ENCODE results near the gene ANO7.

DNA sequence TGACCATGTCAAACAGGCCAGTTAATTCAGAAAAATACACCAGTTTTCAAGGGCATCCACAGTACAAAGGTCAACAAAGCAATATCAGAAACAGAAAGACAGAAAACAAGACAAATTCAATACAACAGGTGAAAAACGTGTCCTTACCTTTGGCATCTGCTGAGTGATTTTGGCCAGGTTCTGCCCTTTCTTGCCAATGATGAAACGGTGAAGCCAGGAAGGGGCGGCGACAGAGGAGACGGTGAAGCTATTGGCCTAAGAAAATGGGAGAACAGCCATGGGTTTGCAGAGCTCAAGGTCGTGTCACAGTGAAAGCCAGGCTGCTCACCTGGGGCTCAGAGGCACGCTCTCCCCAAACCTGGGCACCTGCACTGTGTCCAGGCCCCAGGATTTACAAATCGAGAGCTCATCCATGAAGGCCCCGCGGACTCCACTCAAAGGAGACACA is 66.5 kb downstream of the ANO7 start:
- no peak for TF ChIP-seq CTCF (IDR thresholded peaks at IDR 0.05; ENCODE audit: low read depth, low read length)
- no peak for TF ChIP-seq EZH2phosphoT487 (IDR thresholded peaks at IDR 0.05; ENCODE audit: low read depth)

All from OCI-LY3 (cell line).